ENCODE results near the gene TRUB2.

GRCh38 chr9:128323212-128323730 is 1.0 kb upstream of the TRUB2 start:
- TF ChIP-seq CTCF (IDR thresholded peaks at IDR 0.05; ENCODE audit: control extremely low read depth in 1 of 3, insufficient read depth in 1 of 3, low read depth in 1 of 3, low read length in 3 of 3): no peak
- no peak for TF ChIP-seq KDM5A (IDR thresholded peaks at IDR 0.05; ENCODE audit: low read length)
- no peak for TF ChIP-seq BACH1 (IDR thresholded peaks at IDR 0.05; ENCODE audit: low read length)
- TF ChIP-seq POLR2A (IDR thresholded peaks at IDR 0.05; ENCODE audit: control extremely low read depth in 1 of 2, low read depth in 2 of 2, low read length in 2 of 2): no peak
- no peak for TF ChIP-seq JUND (IDR thresholded peaks at IDR 0.05; ENCODE audit: low read length)
- no peak for TF ChIP-seq RFX5 (IDR thresholded peaks at IDR 0.05; ENCODE audit: borderline replicate concordance, low read depth, low read length)
- no peak for TF ChIP-seq POLR2AphosphoS5 (IDR thresholded peaks at IDR 0.05; ENCODE audit: low read depth, low read length)
- TF ChIP-seq TBP (IDR thresholded peaks at IDR 0.05; ENCODE audit: low read depth, low read length): no peak
- TF ChIP-seq EGR1 (IDR thresholded peaks at IDR 0.05; ENCODE audit: borderline replicate concordance, low read depth, low read length): no peak
- no peak for TF ChIP-seq RAD21 (IDR thresholded peaks at IDR 0.05 in 1 of 2, conservative IDR thresholded peaks at IDR 0.05 in 1 of 2; ENCODE audit: low read depth in 2 of 2, low read length in 2 of 2)
- TF ChIP-seq MAFK (IDR thresholded peaks at IDR 0.05; ENCODE audit: low read depth, low read length): no peak
- TF ChIP-seq EP300 (IDR thresholded peaks at IDR 0.05; ENCODE audit: borderline replicate concordance in 1 of 2, low read depth in 2 of 2, low read length in 2 of 2): no peak
